ENCODE results near the gene KLHL14. TPM values are rescaled to one million over a fixed set of nuclear protein-coding genes. Genes with fewer than 3 reads are reported as not detected.
"Not testable (repeated sequence)": the region's sequence is repeated elsewhere in the genome, so short reads cannot be mapped to it uniquely, and the experiment has no call there.

KLHL14 gene
- total RNA-seq, 1 donor = 1.4 TPM

DNA sequence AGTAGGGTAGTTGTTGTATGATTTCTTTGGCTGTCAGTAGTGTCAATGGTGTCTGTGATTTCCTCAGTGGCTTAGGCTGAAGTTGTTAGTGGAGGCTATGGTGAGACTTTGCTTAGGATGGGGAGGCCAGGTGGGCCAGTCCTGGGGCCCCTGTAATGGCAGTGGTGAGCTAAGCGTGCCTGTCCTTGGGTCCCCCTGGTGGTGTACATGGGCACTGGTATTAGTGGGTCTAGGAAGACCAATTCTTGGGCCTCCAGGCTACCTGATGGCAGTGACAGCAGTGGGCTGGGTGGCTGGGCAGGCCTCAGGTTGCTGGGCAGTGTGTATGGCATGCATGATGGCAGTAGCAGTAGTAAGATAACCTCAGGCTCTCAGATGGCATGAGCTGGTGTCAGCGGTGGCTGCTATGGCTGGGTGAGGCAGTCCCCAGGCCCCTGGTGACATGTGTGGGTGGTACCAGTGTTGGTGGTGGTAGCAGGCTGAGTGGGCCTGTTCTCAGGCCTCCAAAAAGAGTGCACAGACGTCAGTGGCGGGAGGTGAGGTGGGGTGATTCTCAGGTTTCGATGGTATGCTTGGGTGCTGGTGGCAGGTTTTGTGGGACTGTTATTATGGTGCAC lies 103.2 kb downstream of the KLHL14 start:
- H3K9me3 ChIP-seq (ENCODE audit: low read depth, low read length) = no peaks in the 10 kb centered on the region
- H3K4me3 ChIP-seq (ENCODE audit: low read length) = no peak overlapping the region
- H3K4me1 ChIP-seq (ENCODE audit: insufficient read depth, low read length) = no peaks in the 10 kb centered on the region
- H3K27me3 ChIP-seq (ENCODE audit: insufficient read depth, low read length) = no peaks in the 10 kb centered on the region

DNA sequence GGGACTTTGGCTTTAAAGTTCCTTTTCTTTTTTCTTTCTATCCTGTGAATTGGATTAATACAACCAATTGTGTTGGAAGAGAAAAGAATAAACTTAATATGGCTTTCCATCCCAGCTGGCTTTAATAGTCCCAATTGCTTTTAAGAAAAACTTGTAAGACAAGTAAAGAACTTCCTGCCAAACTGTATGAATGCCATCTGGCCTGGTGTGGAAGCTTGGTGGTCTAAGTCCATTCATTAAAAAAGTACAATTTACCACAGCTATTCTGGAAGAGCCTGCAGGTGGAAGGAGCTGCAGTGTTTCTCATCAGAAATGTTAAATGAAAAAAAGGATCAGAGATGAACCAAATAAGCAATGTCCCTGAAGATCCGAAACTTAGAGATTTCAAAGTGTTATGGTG lies 103.9 kb downstream of the KLHL14 start:
- no peaks in the 10 kb centered on the region for H3K9me3 ChIP-seq (ENCODE audit: low read depth, low read length)
- H3K4me1 ChIP-seq (ENCODE audit: insufficient read depth, low read length) = no peaks in the 10 kb centered on the region
- H3K4me3 ChIP-seq (ENCODE audit: low read length) = no peak overlapping the region
- no peaks in the 10 kb centered on the region for H3K27me3 ChIP-seq (ENCODE audit: insufficient read depth, low read length)

DNA sequence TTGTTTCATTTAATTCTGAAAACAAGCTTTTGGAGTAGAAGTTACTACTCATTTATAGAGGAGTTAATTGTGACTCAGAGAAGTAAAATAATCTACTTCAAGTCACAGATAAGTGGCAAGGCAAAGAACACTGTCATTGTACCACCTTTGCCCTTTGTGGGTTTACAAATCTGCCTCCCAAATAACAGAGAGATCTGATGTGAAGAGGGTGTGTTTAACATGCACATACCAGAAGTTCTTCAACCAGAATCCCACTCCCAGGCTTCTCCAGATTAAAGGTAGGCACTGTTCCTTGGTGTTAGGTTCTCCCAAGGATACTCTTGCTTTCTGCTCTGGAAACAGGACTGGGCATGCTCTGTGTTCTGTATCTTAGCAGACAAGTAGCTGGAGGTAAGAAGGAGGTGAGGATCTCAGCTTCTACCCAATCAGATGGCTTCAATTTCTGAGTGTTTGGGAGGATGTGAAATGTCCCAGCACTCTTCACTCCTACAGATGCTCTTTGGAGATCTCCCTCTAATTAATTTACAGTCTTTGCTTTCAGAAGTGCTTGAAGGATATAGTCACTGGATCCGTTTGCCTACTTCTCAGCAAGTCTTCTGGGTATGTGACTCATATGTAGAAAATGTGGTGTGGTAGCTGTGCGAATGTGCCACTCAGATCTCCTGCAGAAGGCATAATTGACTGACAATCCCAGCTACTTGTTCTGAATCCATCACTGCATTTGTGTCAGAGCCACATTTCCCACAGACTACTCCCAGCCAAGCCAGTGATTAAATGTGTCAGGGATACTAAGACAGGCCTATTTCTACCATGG lies 111.1 kb downstream of the KLHL14 start:
- no peak overlapping the region for H3K4me3 ChIP-seq (ENCODE audit: low read length)
- no peaks in the 10 kb centered on the region for H3K27me3 ChIP-seq (ENCODE audit: insufficient read depth, low read length)
- no peaks in the 10 kb centered on the region for H3K4me1 ChIP-seq (ENCODE audit: insufficient read depth, low read length)
- no peaks in the 10 kb centered on the region for H3K9me3 ChIP-seq (ENCODE audit: low read depth, low read length)

DNA sequence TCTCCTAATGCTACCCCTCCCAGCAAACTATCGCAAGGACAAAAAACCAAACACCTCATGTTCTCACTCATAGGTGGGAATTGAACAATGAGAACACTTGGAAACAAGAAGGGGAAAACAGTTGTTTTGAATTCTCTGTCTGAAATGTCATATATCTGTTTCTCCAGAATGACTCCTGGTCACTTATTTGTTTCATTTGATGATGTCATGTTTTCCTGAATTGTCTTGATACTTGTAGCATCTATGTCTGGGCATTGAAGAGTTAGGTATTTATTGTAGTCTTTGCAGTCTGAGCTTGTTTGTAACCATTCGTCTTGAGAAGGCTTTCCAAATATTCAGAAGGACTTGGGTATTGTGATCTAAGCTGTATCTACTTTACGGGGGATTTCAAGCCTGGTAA lies 118.3 kb downstream of the KLHL14 start:
- H3K27me3 ChIP-seq (ENCODE audit: insufficient read depth, low read length); H3K4me1 ChIP-seq (ENCODE audit: insufficient read depth, low read length); H3K9me3 ChIP-seq (ENCODE audit: low read depth, low read length); H3K4me3 ChIP-seq (ENCODE audit: low read length): not testable (repeated sequence)

DNA sequence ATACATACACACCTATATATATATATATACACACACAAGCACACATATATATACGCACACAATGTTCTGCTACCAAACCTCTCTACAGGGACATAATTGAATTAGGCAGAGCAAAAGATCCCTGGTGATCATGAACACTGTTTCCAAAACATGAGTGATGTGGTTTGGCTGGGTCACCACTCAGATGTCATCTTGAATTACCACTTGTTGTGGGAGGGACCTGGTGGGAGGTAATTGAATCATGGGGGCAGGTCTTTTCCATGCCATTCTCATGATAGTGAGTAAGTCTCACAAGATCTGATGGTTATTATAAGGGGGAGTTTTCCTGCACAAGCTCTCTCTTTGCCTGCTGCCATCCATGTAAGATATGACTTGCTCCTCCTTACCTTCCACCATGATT lies 135.2 kb downstream of the KLHL14 start:
- not testable (repeated sequence) for H3K9me3 ChIP-seq (ENCODE audit: low read depth, low read length); H3K4me1 ChIP-seq (ENCODE audit: insufficient read depth, low read length); H3K4me3 ChIP-seq (ENCODE audit: low read length); H3K27me3 ChIP-seq (ENCODE audit: insufficient read depth, low read length)

DNA sequence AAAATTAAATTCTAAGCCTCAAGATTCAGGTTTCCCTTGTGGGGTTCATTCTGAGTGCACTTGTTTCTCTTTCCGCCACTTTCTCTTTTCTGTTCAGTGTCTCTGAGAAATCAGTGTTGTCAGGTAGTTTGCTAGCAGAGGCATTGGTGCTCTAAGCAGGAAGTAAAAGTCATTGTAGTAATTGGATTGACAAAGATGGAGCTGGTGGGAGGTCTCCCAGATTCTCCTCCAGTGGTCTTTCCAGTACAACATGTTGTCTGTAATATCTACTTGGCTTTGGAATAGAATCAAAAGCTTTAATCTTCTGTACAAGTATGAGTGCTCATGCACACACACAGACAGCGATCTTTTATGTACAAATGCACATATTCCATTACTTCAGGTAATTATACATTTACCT lies 135.6 kb downstream of the KLHL14 start:
- H3K27me3 ChIP-seq (ENCODE audit: insufficient read depth, low read length) = no peaks in the 10 kb centered on the region
- no peaks in the 10 kb centered on the region for H3K9me3 ChIP-seq (ENCODE audit: low read depth, low read length)

DNA sequence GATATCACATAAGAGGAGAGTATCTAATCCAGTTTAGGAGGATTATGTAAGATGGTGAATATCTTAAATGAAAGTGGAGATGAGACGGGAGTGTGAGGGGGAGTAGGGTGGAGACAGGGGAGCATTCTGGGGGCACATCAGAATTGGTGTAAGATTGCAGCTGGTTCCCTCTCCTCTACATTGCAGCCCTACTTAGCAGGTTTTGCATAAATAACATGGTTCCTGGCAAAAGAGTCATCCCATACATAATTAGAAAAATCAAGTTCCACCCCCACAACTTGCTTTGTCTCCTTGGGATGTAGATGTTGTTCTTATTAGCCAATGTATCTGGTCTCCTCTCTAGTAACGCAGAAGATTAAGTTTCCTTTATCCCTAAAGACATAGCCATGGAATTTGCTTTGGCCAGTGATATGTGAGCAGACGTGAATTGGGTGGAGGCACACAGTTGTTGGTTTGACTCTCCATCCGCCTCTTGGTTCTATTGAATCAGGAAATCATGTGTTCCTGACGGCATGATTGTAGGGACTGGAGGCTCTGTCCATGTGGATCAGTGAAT lies 137.9 kb downstream of the KLHL14 start:
- no peaks in the 10 kb centered on the region for H3K27me3 ChIP-seq (ENCODE audit: insufficient read depth, low read length)
- H3K9me3 ChIP-seq (ENCODE audit: low read depth, low read length) = no peaks in the 10 kb centered on the region
- no peaks in the 10 kb centered on the region for H3K4me1 ChIP-seq (ENCODE audit: insufficient read depth, low read length)
- no peak overlapping the region for H3K4me3 ChIP-seq (ENCODE audit: low read length)

More for the DNA sequence above, 135.6 kb downstream of the KLHL14 start:
- H3K4me3 ChIP-seq (ENCODE audit: low read length) = no peak overlapping the region
- H3K4me1 ChIP-seq (ENCODE audit: insufficient read depth, low read length) = no peaks in the 10 kb centered on the region

DNA sequence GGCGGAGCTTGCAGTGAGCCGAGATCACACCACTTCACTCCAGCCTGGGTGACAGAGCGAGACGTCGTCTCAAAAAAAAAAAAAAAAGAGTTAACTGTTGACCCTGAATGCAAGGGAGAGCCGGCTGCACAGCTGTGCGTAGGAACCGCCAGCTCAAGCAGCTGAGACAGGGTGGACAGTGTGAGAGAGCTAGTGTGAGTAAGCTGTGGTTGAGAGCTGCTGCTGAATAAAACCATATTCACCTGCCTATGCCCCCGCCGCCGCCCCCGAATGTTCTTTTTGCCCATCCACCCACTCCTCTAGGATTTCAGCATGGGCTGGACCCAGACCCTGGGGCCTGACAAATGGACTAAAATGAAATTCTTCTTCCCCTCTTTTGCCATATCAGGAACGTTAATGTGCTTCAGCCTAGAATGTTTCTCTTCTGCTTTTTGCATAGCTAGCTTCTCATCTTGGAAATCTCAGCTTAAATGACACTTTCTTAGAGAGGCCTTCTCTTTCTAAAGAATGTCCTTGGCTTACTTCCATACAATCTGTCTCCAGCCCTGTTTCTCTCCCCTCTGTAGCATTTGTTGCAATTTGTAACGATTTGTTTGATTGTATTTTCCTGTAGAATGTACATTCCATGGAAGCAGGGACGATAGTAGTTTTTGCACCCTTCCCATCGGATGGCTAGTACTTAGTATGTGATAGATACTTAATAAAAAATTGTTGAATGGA lies 142.7 kb downstream of the KLHL14 start:
- H3K4me3 ChIP-seq (ENCODE audit: low read length) = no peak overlapping the region
- H3K4me1 ChIP-seq (ENCODE audit: insufficient read depth, low read length) = no peaks in the 10 kb centered on the region
- no peaks in the 10 kb centered on the region for H3K9me3 ChIP-seq (ENCODE audit: low read depth, low read length)
- H3K27me3 ChIP-seq (ENCODE audit: insufficient read depth, low read length) = no peaks in the 10 kb centered on the region

DNA sequence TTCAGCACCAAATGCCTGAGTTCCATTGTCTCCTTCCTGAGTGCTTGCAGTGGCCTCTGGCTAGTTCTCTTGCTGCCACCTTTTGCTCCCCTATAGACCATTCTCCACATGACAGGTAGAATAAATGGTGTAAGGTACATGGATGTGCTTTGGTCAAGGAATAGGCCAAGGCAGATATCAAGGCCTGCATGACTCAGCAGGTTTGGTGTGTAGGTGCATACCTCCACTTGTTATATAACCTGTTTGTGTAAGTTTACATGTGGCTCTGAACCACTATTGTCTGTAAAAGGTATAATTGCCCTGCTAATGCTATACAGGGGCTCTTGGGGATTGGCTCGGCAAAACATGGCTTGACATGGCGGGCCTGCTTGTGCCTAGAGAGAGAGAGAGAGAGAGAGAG lies 143.5 kb downstream of the KLHL14 start:
- H3K4me1 ChIP-seq (ENCODE audit: insufficient read depth, low read length) = no peaks in the 10 kb centered on the region
- H3K9me3 ChIP-seq (ENCODE audit: low read depth, low read length) = no peaks in the 10 kb centered on the region
- no peak overlapping the region for H3K4me3 ChIP-seq (ENCODE audit: low read length)

DNA sequence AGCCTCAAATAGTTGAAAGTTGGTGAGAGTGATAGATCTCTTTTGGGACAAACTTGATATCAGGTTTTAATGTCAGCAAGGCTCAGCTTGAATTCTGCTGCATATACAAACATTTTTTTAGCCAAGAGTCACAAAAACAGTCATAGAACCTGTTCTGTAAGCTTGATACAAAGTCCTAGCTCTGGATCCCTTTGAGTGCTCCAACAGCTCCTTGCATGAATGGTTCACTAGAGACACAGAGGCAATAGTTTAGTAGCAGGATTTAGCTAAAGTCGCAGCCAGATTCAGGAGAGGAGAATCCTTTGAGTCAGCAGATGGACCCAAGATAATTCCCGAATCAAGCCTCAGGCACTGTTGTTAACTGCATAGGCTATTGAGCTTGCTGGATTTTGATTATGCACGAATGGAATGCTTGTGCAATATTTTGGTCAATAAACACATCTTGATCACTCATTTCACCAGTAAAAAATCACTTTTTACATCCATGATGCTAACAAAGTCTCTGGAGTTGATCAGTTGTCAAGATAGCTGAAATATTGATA lies 148.6 kb downstream of the KLHL14 start:
- H3K4me3 ChIP-seq (ENCODE audit: low read length) = no peak overlapping the region

More for the DNA sequence above, 143.5 kb downstream of the KLHL14 start:
- H3K27me3 ChIP-seq (ENCODE audit: insufficient read depth, low read length) = no peaks in the 10 kb centered on the region

DNA sequence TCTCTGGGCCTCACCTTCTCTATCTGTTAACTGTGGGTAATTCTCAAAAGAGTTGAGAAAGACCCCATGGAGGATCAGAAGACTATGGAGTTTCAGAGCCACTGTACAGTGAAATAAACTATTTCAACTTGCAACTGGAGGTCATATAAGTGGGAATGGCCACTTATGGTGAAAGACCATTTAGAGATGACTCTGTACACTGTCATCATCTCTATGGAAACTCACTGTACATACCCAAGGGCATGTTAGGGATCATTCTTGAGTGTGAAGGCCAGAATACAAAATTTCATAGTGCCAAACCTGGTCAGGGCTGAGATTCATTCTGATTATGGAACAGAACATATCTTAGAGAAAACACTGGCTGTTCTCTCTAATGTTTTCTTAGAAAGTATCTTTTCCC lies 149.3 kb downstream of the KLHL14 start:
- H3K27me3 ChIP-seq (ENCODE audit: insufficient read depth, low read length) = no peaks in the 10 kb centered on the region
- H3K4me1 ChIP-seq (ENCODE audit: insufficient read depth, low read length) = no peaks in the 10 kb centered on the region
- H3K4me3 ChIP-seq (ENCODE audit: low read length) = no peak overlapping the region
- H3K9me3 ChIP-seq (ENCODE audit: low read depth, low read length) = no peaks in the 10 kb centered on the region

More for the DNA sequence above, 148.6 kb downstream of the KLHL14 start:
- Histone ChIP-seq H3K4me1 (ENCODE audit: insufficient read depth, low read length) (no peaks in the 10 kb centered on the region), H3K9me3 (ENCODE audit: low read depth, low read length) (no peaks in the 10 kb centered on the region), H3K27me3 (ENCODE audit: insufficient read depth, low read length) (no peaks in the 10 kb centered on the region)
